Testis (tissue), 2 donors: ENCODE results near the gene PCNT.

ENCODE experiments used
- CTCF ChIP-seq, 3 experiments: fragments of 450-650 bp in 2 of 3; fragments of 200-600 bp in 1 of 3; sonication (generic) in 1 of 3; IDR thresholded peaks; one replicate each; pipeline ENCODE4 v1.5.1; 2016 to 2019; ENCODE audit warnings: antibody characterized with exemption in 3 of 3, mild to moderate bottlenecking in 2 of 3, moderate library complexity in 1 of 3
- POLR2A ChIP-seq: fragments of 450-650 bp; IDR thresholded peaks from one replicate; pipeline ENCODE4 v1.6.1; 2017; ENCODE audit warnings: antibody characterized with exemption, mild to moderate bottlenecking, moderate library complexity

- TF ChIP-seq POLR2A (no peak), CTCF (IDR thresholded peaks at IDR 0.05) (no peak)
Observed at GRCh38 chr21:46428286-46428685, 104.3 kb downstream of the PCNT start.
